Epithelial cell of proximal tubule (primary cell): ENCODE measurements around the gene TMEM204. TPM values are rescaled to one million over a fixed set of nuclear protein-coding genes. Genes with fewer than 3 reads are reported as not detected.

Source experiments
- DNase-seq: peaks from one replicate; pipeline ENCODE4 v3.0.0-alpha.2; 2011; ENCODE audit warnings: low read depth
- H3K4me3 ChIP-seq: 2 replicates; pipeline ENCODE4 v1.5.1; 2011; ENCODE audit warnings: low read depth, mild to moderate bottlenecking, low read length
- total RNA-seq: library from RNA; depleted of rRNA; stranded (reverse); fragments of >200 nt; gene quantifications from 2 replicates; pipeline ENCODE4 v1.2.3, GENCODE V29; 2015
- TF ChIP-seq, protein P1 (sequence below): conservative IDR thresholded peaks from 2 replicates; pipeline ENCODE4 v1.5.1; 2012; ENCODE audit warnings: low read depth, mild to moderate bottlenecking, low read length

The TMEM204 gene
- total RNA-seq, 1 donor from 2014 or later = not detected

- no peak overlapping the region for H3K4me3 ChIP-seq
- TF ChIP-seq, protein P1, sequence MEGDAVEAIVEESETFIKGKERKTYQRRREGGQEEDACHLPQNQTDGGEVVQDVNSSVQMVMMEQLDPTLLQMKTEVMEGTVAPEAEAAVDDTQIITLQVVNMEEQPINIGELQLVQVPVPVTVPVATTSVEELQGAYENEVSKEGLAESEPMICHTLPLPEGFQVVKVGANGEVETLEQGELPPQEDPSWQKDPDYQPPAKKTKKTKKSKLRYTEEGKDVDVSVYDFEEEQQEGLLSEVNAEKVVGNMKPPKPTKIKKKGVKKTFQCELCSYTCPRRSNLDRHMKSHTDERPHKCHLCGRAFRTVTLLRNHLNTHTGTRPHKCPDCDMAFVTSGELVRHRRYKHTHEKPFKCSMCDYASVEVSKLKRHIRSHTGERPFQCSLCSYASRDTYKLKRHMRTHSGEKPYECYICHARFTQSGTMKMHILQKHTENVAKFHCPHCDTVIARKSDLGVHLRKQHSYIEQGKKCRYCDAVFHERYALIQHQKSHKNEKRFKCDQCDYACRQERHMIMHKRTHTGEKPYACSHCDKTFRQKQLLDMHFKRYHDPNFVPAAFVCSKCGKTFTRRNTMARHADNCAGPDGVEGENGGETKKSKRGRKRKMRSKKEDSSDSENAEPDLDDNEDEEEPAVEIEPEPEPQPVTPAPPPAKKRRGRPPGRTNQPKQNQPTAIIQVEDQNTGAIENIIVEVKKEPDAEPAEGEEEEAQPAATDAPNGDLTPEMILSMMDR = no peak
- DNase-seq = no peak
These were observed 24.1 kb downstream of the TMEM204 start for GRCh38 chr16:1557576-1557975.

GRCh38 chr16:1559446-1559975 is 26.0 kb downstream of the TMEM204 start:
- no peak for DNase-seq
- TF ChIP-seq, protein P1 = no peak
- H3K4me3 ChIP-seq = no peak overlapping the region

- TF ChIP-seq, protein P1 = no peak
- DNase-seq = no peak
These were observed 26.7 kb downstream of the TMEM204 start for GRCh38 chr16:1560153-1560552.

GRCh38 chr16:1560866-1561265 is 27.4 kb downstream of the TMEM204 start:
- TF ChIP-seq, protein P1 = no peak
- no peak overlapping the region for H3K4me3 ChIP-seq
- DNase-seq = no peak

More at GRCh38 chr16:1560153-1560552, 26.7 kb downstream of the TMEM204 start:
- H3K4me3 ChIP-seq = no peak overlapping the region

GRCh38 chr16:1561266-1561665 is 27.8 kb downstream of the TMEM204 start:
- DNase-seq = no peak
- TF ChIP-seq, protein P1 = no peak
- no peak overlapping the region for H3K4me3 ChIP-seq

DNA sequence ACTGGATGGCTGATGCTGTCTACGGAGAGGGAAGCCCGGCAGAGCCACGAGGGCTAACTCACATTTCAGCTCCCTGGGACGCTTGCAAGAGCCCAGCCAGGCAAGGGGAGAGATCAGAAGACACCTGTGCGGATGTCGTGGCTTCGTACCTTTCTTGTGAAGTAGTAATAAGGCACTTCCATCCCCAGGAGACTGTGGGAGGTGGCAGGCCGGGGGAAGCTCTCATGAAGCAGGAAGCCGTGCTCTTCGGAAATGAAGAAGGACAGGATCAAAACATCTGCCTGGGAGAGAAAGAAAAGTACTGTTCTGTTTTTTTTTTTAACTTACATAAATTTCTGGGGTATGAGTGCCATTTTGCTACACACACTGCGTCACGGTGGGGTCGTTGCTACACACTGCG is 28.4 kb downstream of the TMEM204 start:
- no peak overlapping the region for H3K4me3 ChIP-seq
- DNase-seq = no peak
- TF ChIP-seq, protein P1 = no peak

DNA sequence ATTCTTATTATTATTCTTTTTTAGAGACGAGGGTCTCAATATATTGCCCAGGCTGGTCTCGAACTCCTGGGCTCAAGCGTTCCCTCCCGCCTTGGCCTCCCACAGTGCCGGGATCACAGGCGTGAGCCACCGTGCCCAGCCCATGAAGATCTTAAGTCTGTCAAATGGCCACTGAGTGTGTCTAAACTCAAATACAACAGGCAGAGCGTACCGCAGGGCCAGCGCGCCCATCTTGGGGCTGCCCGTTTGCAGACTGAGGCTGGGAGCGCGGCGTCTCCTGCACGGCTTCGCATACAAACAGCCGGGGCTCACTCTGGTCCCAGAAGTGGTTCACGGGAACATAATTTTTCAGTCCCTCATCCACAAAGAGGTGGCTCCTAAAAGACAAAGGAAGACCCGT is 30.3 kb downstream of the TMEM204 start:
- H3K4me3 ChIP-seq = no peak overlapping the region
- TF ChIP-seq, protein P1 = no peak
- DNase-seq = no peak
